ENCODE data around the gene COPZ1.

GRCh38 chr12:54292083-54292930 lies 32.6 kb upstream of the COPZ1 start:
- TF ChIP-seq CTCF (IDR thresholded peaks at IDR 0.05; ENCODE audit: poor library complexity) (no peak), EZH2phosphoT487 (IDR thresholded peaks at IDR 0.05; ENCODE audit: low read depth, severe bottlenecking, unreplicated experiment) (no peak), EZH2 (IDR thresholded peaks at IDR 0.05; ENCODE audit: borderline replicate concordance) (no peak)
